ENCODE results near the gene CCNJ. TPM values are rescaled to one million over a fixed set of nuclear protein-coding genes. Genes with fewer than 3 reads are reported as not detected.

Gene CCNJ
- total RNA-seq, 1 donor from 2014 or later, result 21.5 TPM

DNA sequence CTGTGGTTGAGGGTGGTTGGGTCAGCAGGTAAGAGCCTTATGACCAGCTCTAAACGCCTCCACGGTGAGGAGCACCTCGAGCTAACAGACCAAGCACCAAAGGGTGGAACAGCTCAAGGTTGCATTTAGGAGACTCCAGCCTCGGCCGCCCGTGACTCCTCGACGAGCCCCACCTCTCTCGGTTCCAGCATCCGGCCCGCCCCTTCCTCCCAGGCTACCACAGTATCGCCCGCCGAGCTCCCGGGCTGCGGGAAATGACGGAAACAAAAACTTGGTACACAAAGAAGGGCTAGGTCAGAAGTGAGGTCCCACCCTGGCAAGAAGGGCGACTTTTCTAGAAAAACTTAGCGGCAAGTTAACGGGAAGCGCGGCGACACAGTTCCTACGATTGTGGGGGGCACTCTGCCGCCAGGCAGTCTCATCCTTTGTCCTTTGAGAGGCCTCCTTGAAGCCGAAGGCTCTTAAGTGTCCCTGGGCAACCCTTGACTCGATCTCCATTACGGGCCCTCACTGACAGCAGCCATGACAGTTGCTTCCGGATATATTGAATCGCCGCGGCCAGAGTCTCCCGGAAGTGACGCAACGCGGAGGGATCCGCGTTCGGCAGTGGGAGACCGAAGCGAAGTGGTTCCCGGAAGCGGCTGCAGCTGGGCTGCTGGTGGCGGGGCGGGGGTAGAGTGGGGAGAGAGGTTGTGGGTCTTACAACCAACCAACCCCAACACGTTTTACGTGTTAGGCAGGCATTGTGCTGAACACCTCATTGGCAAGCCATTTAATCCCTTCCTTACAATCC is 46.5 kb downstream of the CCNJ start:
- peak overlapping the region; percentile 84 for H3K4me3 ChIP-seq (ENCODE audit: insufficient read depth, low read depth, low read length)
- FAIRE-seq (no peak), DNase-seq (ENCODE audit: low read depth) (peak; percentile 97)
- no peaks in the 10 kb centered on the region for H3K4me1 ChIP-seq (ENCODE audit: insufficient read depth, low read length)
- TF ChIP-seq, protein P1, sequence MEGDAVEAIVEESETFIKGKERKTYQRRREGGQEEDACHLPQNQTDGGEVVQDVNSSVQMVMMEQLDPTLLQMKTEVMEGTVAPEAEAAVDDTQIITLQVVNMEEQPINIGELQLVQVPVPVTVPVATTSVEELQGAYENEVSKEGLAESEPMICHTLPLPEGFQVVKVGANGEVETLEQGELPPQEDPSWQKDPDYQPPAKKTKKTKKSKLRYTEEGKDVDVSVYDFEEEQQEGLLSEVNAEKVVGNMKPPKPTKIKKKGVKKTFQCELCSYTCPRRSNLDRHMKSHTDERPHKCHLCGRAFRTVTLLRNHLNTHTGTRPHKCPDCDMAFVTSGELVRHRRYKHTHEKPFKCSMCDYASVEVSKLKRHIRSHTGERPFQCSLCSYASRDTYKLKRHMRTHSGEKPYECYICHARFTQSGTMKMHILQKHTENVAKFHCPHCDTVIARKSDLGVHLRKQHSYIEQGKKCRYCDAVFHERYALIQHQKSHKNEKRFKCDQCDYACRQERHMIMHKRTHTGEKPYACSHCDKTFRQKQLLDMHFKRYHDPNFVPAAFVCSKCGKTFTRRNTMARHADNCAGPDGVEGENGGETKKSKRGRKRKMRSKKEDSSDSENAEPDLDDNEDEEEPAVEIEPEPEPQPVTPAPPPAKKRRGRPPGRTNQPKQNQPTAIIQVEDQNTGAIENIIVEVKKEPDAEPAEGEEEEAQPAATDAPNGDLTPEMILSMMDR (IDR thresholded peaks at IDR 0.05; ENCODE audit: insufficient read depth, low read depth, low read length), result no peak
- TF ChIP-seq EZH2 (IDR thresholded peaks at IDR 0.05; ENCODE audit: insufficient read depth, low read length), result no peak
- H3K4me1 Mint-ChIP-seq (ENCODE audit: low read depth, unreplicated experiment), result no peaks in the 10 kb centered on the region
- H3K36me3 ChIP-seq (ENCODE audit: insufficient read depth, low read length), result no peaks in the 10 kb centered on the region
- H2AFZ ChIP-seq (ENCODE audit: low read depth, low read length), result peak overlapping the region; percentile 91
- peaks cover 2% of the 10 kb centered on the region for H3K9me3 Mint-ChIP-seq (ENCODE audit: unreplicated experiment)
- peaks cover 5% of the 10 kb centered on the region for H3K9me3 ChIP-seq (ENCODE audit: insufficient read depth, low read depth, low read length)
- H3K27me3 ChIP-seq (ENCODE audit: insufficient read depth, low read length), result peaks cover 8% of the 10 kb centered on the region
- H3K9ac ChIP-seq (ENCODE audit: low read length), result peak overlapping the region; percentile 87
- H3K27ac ChIP-seq (ENCODE audit: low read depth, low read length), result peak overlapping the region; percentile 90
- H3K79me2 ChIP-seq (ENCODE audit: insufficient read depth, low read length), result no peaks in the 10 kb centered on the region
- no peaks in the 10 kb centered on the region for H3K36me3 Mint-ChIP-seq (ENCODE audit: low read depth, unreplicated experiment)
- peak overlapping the region; percentile 89 for H3K4me2 ChIP-seq (ENCODE audit: low read length)
- peaks cover 11% of the 10 kb centered on the region for H3K27me3 Mint-ChIP-seq (ENCODE audit: low read depth, unreplicated experiment)
- peak overlapping the region; percentile 91 for H3K4me3 Mint-ChIP-seq (ENCODE audit: unreplicated experiment)
- H4K20me1 ChIP-seq (ENCODE audit: insufficient read depth, low read length), result no peaks in the 10 kb centered on the region
- H3K27ac Mint-ChIP-seq (ENCODE audit: unreplicated experiment), result peak overlapping the region; percentile 99

DNA sequence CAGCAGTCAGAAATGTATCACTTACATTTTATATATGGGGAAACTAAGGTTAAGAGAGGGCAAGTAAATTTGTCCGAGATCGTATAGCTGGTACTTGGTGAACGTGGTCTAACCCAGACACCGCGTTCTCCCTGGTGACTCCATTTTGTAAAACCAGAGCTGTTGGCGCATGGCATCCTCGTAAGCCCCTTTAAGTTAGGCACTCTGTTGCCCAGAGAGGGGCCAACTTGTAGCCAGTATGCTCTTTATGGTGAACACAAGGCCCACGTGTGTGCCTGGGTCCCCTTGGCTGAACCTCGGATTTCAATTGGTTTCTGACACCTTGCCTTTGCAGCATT is 47.0 kb downstream of the CCNJ start:
- H3K4me1 ChIP-seq (ENCODE audit: insufficient read depth, low read length), result no peaks in the 10 kb centered on the region
- H4K20me1 ChIP-seq (ENCODE audit: insufficient read depth, low read length), result no peaks in the 10 kb centered on the region
- FAIRE-seq (no peak), DNase-seq (ENCODE audit: low read depth) (no peak)
- H3K27me3 ChIP-seq (ENCODE audit: insufficient read depth, low read length), result peaks cover 8% of the 10 kb centered on the region
- Mint-ChIP-seq H3K27ac (ENCODE audit: unreplicated experiment) (peak overlapping the region; percentile 99), H3K27me3 (ENCODE audit: low read depth, unreplicated experiment) (peaks cover 11% of the 10 kb centered on the region), H3K9me3 (ENCODE audit: unreplicated experiment) (peaks cover 2% of the 10 kb centered on the region), H3K4me1 (ENCODE audit: low read depth, unreplicated experiment) (no peaks in the 10 kb centered on the region), H3K4me3 (ENCODE audit: unreplicated experiment) (peak overlapping the region; percentile 91), H3K36me3 (ENCODE audit: low read depth, unreplicated experiment) (no peaks in the 10 kb centered on the region)
- H3K36me3 ChIP-seq (ENCODE audit: insufficient read depth, low read length), result no peaks in the 10 kb centered on the region
- H3K9me3 ChIP-seq (ENCODE audit: insufficient read depth, low read depth, low read length), result peaks cover 5% of the 10 kb centered on the region
- H3K9ac ChIP-seq (ENCODE audit: low read length), result peak overlapping the region; percentile 87
- peak overlapping the region; percentile 90 for H3K27ac ChIP-seq (ENCODE audit: low read depth, low read length)
- peak overlapping the region; percentile 84 for H3K4me3 ChIP-seq (ENCODE audit: insufficient read depth, low read depth, low read length)
- no peak for TF ChIP-seq EZH2 (IDR thresholded peaks at IDR 0.05; ENCODE audit: insufficient read depth, low read length)
- TF ChIP-seq, protein P1 (IDR thresholded peaks at IDR 0.05; ENCODE audit: insufficient read depth, low read depth, low read length), result no peak
- peak overlapping the region; percentile 89 for H3K4me2 ChIP-seq (ENCODE audit: low read length)
- H3K79me2 ChIP-seq (ENCODE audit: insufficient read depth, low read length), result no peaks in the 10 kb centered on the region
- H2AFZ ChIP-seq (ENCODE audit: low read depth, low read length), result peak overlapping the region; percentile 91
